Measurements from ENCODE around the gene LIMCH1. TPM values are rescaled to one million over a fixed set of nuclear protein-coding genes. Genes with fewer than 3 reads are reported as not detected.

The LIMCH1 gene
- polyA plus RNA-seq, 1 donor (not counting 4 experiments of a cell fraction or from before 2014, with no cell fraction given), result 1.1 TPM

DNA sequence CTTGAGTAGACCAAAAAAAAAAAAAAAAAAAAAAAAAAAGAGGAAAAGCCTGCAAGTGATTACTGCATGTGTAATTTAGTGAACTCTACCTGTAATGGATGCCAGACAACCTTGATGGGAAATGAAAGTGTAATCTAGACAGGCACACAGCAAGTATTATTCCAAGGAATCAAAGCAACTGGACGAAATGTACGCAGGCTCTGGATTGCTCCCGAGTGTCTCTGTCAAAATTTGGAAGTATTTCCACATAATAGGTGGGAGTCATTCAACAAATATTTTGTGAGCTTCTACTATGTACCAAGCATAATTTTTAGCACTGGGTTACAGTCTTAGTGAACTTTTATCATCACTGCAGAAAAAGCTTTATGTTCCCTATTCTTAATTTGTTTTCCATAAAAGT is 64.2 kb downstream of the LIMCH1 start:
- H3K4me1 ChIP-seq (ENCODE audit: control insufficient read depth, extremely low read depth, insufficient read depth, low read length), result no peaks in the 10 kb centered on the region
- no peak for TF ChIP-seq EZH2 (IDR thresholded peaks at IDR 0.05; ENCODE audit: low read length)
- TF ChIP-seq, protein P1, sequence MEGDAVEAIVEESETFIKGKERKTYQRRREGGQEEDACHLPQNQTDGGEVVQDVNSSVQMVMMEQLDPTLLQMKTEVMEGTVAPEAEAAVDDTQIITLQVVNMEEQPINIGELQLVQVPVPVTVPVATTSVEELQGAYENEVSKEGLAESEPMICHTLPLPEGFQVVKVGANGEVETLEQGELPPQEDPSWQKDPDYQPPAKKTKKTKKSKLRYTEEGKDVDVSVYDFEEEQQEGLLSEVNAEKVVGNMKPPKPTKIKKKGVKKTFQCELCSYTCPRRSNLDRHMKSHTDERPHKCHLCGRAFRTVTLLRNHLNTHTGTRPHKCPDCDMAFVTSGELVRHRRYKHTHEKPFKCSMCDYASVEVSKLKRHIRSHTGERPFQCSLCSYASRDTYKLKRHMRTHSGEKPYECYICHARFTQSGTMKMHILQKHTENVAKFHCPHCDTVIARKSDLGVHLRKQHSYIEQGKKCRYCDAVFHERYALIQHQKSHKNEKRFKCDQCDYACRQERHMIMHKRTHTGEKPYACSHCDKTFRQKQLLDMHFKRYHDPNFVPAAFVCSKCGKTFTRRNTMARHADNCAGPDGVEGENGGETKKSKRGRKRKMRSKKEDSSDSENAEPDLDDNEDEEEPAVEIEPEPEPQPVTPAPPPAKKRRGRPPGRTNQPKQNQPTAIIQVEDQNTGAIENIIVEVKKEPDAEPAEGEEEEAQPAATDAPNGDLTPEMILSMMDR (optimal IDR thresholded peaks at IDR 0.05 in 1 of 3, IDR thresholded peaks at IDR 0.05 in 1 of 3, conservative IDR thresholded peaks at IDR 0.05 in 1 of 3; ENCODE audit: extremely low read depth in 1 of 3, insufficient read depth in 2 of 3, low read length in 3 of 3), result no peak
- dilution Hi-C loops (cut with MboI; ENCODE audit: extremely low pct_ligation_motif_present, low sequenced_read_pairs), result no loop called here
- no peak overlapping the region for H3K9ac ChIP-seq (ENCODE audit: control insufficient read depth, extremely low read depth, insufficient read depth, low read length)
- H2AFZ ChIP-seq (ENCODE audit: control insufficient read depth, low read length), result no peak overlapping the region
- no peaks in the 10 kb centered on the region for H3K27me3 ChIP-seq (ENCODE audit: control insufficient read depth, extremely low read depth, insufficient read depth, low read length)
- no peaks in the 10 kb centered on the region for H3K9me1 ChIP-seq (ENCODE audit: control insufficient read depth, extremely low read depth, insufficient read depth, low read length)
- no peaks in the 10 kb centered on the region for H3K79me2 ChIP-seq (ENCODE audit: control insufficient read depth, insufficient read depth, low read length)
- no peaks in the 10 kb centered on the region for H3K36me3 ChIP-seq (ENCODE audit: control insufficient read depth in 2 of 2, extremely low read depth in 1 of 2, insufficient read depth in 2 of 2, low read length in 2 of 2)
- no peak for FAIRE-seq
- no peaks in the 10 kb centered on the region for H4K20me1 ChIP-seq (ENCODE audit: control insufficient read depth, extremely low read depth, insufficient read depth, low read length)
- H3K27ac ChIP-seq (ENCODE audit: control insufficient read depth, insufficient read depth, low read length), result no peak overlapping the region
- no peak overlapping the region for H3K4me2 ChIP-seq (ENCODE audit: control insufficient read depth, extremely low read depth, insufficient read depth, low read depth, low read length)
- H3K4me3 ChIP-seq (ENCODE audit: control insufficient read depth in 2 of 3, extremely low read depth in 1 of 3, insufficient read depth in 2 of 3, low read depth in 1 of 3, low read length in 3 of 3), result no peak overlapping the region
- no peaks in the 10 kb centered on the region for H3K9me3 ChIP-seq (ENCODE audit: control insufficient read depth, low read depth, low read length)
- no peak for DNase-seq (ENCODE audit: low read depth, low spot score)

DNA sequence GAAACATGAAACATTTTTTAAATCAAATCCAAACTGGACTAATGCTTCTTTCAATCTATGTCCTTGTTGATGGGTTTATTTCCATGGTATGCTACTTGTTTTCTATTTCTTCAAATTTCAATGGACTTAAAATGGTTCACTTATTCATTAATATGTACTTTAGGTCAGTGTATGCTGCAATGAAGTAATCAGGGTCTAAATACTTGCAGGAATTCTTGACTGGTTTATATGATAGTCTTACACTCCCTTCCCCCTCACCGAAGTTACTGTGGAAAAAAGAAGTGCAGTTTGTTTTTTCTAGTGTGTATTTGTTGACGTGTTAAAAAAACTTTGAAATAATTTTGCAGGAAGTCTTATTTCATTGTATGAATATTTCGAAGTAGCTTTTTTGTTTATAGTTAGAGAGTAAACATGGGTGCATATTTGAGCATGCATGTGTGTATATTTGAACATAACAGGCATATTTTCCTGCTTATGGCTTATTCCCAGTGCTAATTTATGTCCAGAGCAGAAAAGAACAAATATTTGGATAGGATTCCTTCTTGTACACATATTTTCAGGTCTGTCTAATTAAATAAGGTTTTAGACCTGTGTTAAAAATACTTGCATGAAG is 65.0 kb downstream of the LIMCH1 start:
- DNase-seq (ENCODE audit: low read depth, low spot score) (no peak), FAIRE-seq (no peak)
- no peaks in the 10 kb centered on the region for H3K36me3 ChIP-seq (ENCODE audit: control insufficient read depth in 2 of 2, extremely low read depth in 1 of 2, insufficient read depth in 2 of 2, low read length in 2 of 2)
- H2AFZ ChIP-seq (ENCODE audit: control insufficient read depth, low read length), result no peak overlapping the region
- TF ChIP-seq, protein P1 (optimal IDR thresholded peaks at IDR 0.05 in 1 of 3, IDR thresholded peaks at IDR 0.05 in 1 of 3, conservative IDR thresholded peaks at IDR 0.05 in 1 of 3; ENCODE audit: extremely low read depth in 1 of 3, insufficient read depth in 2 of 3, low read length in 3 of 3), result no peak
- no peak for TF ChIP-seq EZH2 (IDR thresholded peaks at IDR 0.05; ENCODE audit: low read length)
- no peaks in the 10 kb centered on the region for H3K4me1 ChIP-seq (ENCODE audit: control insufficient read depth, extremely low read depth, insufficient read depth, low read length)
- H3K4me2 ChIP-seq (ENCODE audit: control insufficient read depth, extremely low read depth, insufficient read depth, low read depth, low read length), result no peak overlapping the region
- H4K20me1 ChIP-seq (ENCODE audit: control insufficient read depth, extremely low read depth, insufficient read depth, low read length), result no peaks in the 10 kb centered on the region
- H3K27me3 ChIP-seq (ENCODE audit: control insufficient read depth, extremely low read depth, insufficient read depth, low read length), result no peaks in the 10 kb centered on the region
- H3K9ac ChIP-seq (ENCODE audit: control insufficient read depth, extremely low read depth, insufficient read depth, low read length), result no peak overlapping the region
- no peak overlapping the region for H3K27ac ChIP-seq (ENCODE audit: control insufficient read depth, insufficient read depth, low read length)
- no peaks in the 10 kb centered on the region for H3K9me1 ChIP-seq (ENCODE audit: control insufficient read depth, extremely low read depth, insufficient read depth, low read length)
- H3K4me3 ChIP-seq (ENCODE audit: control insufficient read depth in 2 of 3, extremely low read depth in 1 of 3, insufficient read depth in 2 of 3, low read depth in 1 of 3, low read length in 3 of 3), result no peak overlapping the region
- H3K9me3 ChIP-seq (ENCODE audit: control insufficient read depth, low read depth, low read length), result no peaks in the 10 kb centered on the region
- no peaks in the 10 kb centered on the region for H3K79me2 ChIP-seq (ENCODE audit: control insufficient read depth, insufficient read depth, low read length)
- dilution Hi-C loops (cut with MboI; ENCODE audit: extremely low pct_ligation_motif_present, low sequenced_read_pairs), result no loop called here

Measured in keratinocyte (primary cell).